ENCODE data around the gene SLC47A2.

- TF ChIP-seq EP300 (IDR thresholded peaks at IDR 0.05; ENCODE audit: borderline replicate concordance) (no peak), EGR1 (IDR thresholded peaks at IDR 0.05) (no peak), FOXM1 (IDR thresholded peaks at IDR 0.05; ENCODE audit: borderline replicate concordance, low read depth) (no peak), CREB1 (IDR thresholded peaks at IDR 0.05; ENCODE audit: low read depth) (no peak), MAX (IDR thresholded peaks at IDR 0.05) (no peak), RAD21 (IDR thresholded peaks at IDR 0.05; ENCODE audit: low read depth) (no peak), TAF1 (IDR thresholded peaks at IDR 0.05; ENCODE audit: low read depth) (no peak), TCF12 (IDR thresholded peaks at IDR 0.05; ENCODE audit: low read depth) (no peak), REST (IDR thresholded peaks at IDR 0.05; ENCODE audit: low read depth) (no peak)
Measured at GRCh38 chr17:19706791-19707727, 9.3 kb downstream of the SLC47A2 start.
